GM13976 (cell line): ENCODE results near the gene LAMC2.
"Not testable (repeated sequence)": the region's sequence is repeated elsewhere in the genome, so short reads cannot be mapped to it uniquely, and the experiment has no call there.

Experiments used
- DNase-seq: peaks from one replicate; pipeline ENCODE4 v3.0.0; 2012; ENCODE audit warnings: low spot score
- CTCF ChIP-seq: IDR thresholded peaks from 2 replicates; pipeline ENCODE4 v1.5.1; 2012; ENCODE audit warnings: borderline replicate concordance, mild to moderate bottlenecking; ENCODE audit not compliant: insufficient read depth; ENCODE audit errors: extremely low read depth, missing control alignments, control extremely low read depth
- in situ Hi-C: fragments of 300-500 bp; cut with MboI; formaldehyde crosslinking; loops from one replicate; pipeline ENCODE4 v1.12.0; 2022; ENCODE audit warnings: low sequenced_read_pairs, mixed read lengths, inconsistent platforms; ENCODE audit not compliant: unreplicated experiment

LAMC2 gene

GRCh38 chr1:183237046-183237445, 51.0 kb downstream of the LAMC2 start:
- no peak for TF ChIP-seq CTCF
- no peak for DNase-seq
- in situ Hi-C loops = loop anchor here (25.0 kb wide), 1 partner anchor 275 kb away; the partner anchor contains the start of gene SHCBP1L

GRCh38 chr1:183238071-183238470, 52.0 kb downstream of the LAMC2 start:
- in situ Hi-C loops = loop anchor here (25.0 kb wide), 1 partner anchor 276 kb away; the partner anchor contains the start of gene SHCBP1L
- no peak for DNase-seq
- TF ChIP-seq CTCF = no peak

GRCh38 chr1:183239220-183239742, 53.2 kb downstream of the LAMC2 start:
- in situ Hi-C loops = loop anchor here (25.0 kb wide), 1 partner anchor 277 kb away; the partner anchor contains the start of gene SHCBP1L
- TF ChIP-seq CTCF = no peak
- DNase-seq = no peak

GRCh38 chr1:183239793-183240525, 53.9 kb downstream of the LAMC2 start:
- TF ChIP-seq CTCF = no peak
- no peak for DNase-seq
- in situ Hi-C loops = loop anchor here (25.0 kb wide), 1 partner anchor 278 kb away; the partner anchor contains the start of gene SHCBP1L

GRCh38 chr1:183240526-183240825, 54.4 kb downstream of the LAMC2 start:
- no peak for TF ChIP-seq CTCF
- in situ Hi-C loops = loop anchor here (25.0 kb wide), 1 partner anchor 278 kb away; the partner anchor contains the start of gene SHCBP1L
- no peak for DNase-seq

GRCh38 chr1:183240853-183241252, 54.8 kb downstream of the LAMC2 start:
- in situ Hi-C loops = loop anchor here (25.0 kb wide), 1 partner anchor 279 kb away; the partner anchor contains the start of gene SHCBP1L
- DNase-seq = not testable (repeated sequence)

- in situ Hi-C loops = loop anchor here (25.0 kb wide), 1 partner anchor 279 kb away; the partner anchor contains the start of gene SHCBP1L
- no peak for TF ChIP-seq CTCF
- no peak for DNase-seq
These were observed 55.4 kb downstream of the LAMC2 start for GRCh38 chr1:183241471-183241870.
